Stimulated activated CD4-positive, alpha-beta T cell treated with anti-CD3 and anti-CD28 coated beads, Interleukin-12 subunit alpha, Interleukin-12 subunit beta, amount 100 ng/mL, for 24 hours (primary cell): ENCODE data around the gene KY.
"Not testable (repeated sequence)": the region's sequence is repeated elsewhere in the genome, so short reads cannot be mapped to it uniquely, and the experiment has no call there.

Experiments
- DNase-seq, 2 experiments: peaks; one replicate each; pipeline ENCODE4 v3.0.0-alpha.2; 2020; ENCODE audit warnings: low read depth in 2 of 2

Gene KY

GRCh38 chr3:134601539-134602439, 49.0 kb downstream of the KY start:
- no peak for DNase-seq

- peak; percentile 29 to 61 for DNase-seq
Observed at GRCh38 chr3:134600685-134601463, 49.9 kb downstream of the KY start.

GRCh38 chr3:134600206-134600605, 50.6 kb downstream of the KY start:
- DNase-seq: no peak

GRCh38 chr3:134598763-134599545, 51.9 kb downstream of the KY start:
- DNase-seq: no peak

- no peak for DNase-seq
Observed at GRCh38 chr3:134597390-134597970, 53.3 kb downstream of the KY start.

GRCh38 chr3:134594986-134595385, 55.8 kb downstream of the KY start:
- DNase-seq: not testable (repeated sequence)

GRCh38 chr3:134594331-134594741, 56.5 kb downstream of the KY start:
- no peak for DNase-seq

GRCh38 chr3:134592806-134593205, 58.0 kb downstream of the KY start:
- DNase-seq: no peak

- no peak for DNase-seq
Observed at GRCh38 chr3:134590766-134591165, 60.1 kb downstream of the KY start.

GRCh38 chr3:134579141-134579665, 71.6 kb downstream of the KY start:
- no peak for DNase-seq

GRCh38 chr3:134576831-134577230, 74.0 kb downstream of the KY start:
- DNase-seq: no peak

GRCh38 chr3:134576426-134576825, 74.4 kb downstream of the KY start:
- no peak for DNase-seq

- not testable (repeated sequence) for DNase-seq
Observed at GRCh38 chr3:134569899-134570298, 80.9 kb downstream of the KY start.

- DNase-seq: no peak
Observed at GRCh38 chr3:134568790-134569189, 82.0 kb downstream of the KY start.

- DNase-seq: no peak
Observed at GRCh38 chr3:134567605-134568004, 83.2 kb downstream of the KY start.

- DNase-seq: no peak
Observed at GRCh38 chr3:134564991-134565390, 85.8 kb downstream of the KY start.

GRCh38 chr3:134563601-134564000, 87.2 kb downstream of the KY start:
- DNase-seq: no peak

- no peak for DNase-seq
Observed at GRCh38 chr3:134562055-134562454, 88.8 kb downstream of the KY start.

- DNase-seq: no peak
Observed at GRCh38 chr3:134559591-134559990, 91.2 kb downstream of the KY start.
